NCI-H1930 (cell line): ENCODE measurements around the gene BEX3.
A peak's percentile ranks its signal among the peaks of the same experiment; 100 is the strongest.
"Not testable (repeated sequence)": the region's sequence is repeated elsewhere in the genome, so short reads cannot be mapped to it uniquely, and the experiment has no call there.

Experiments used
- DNase-seq, 2 experiments: peaks; one replicate each; lab custom pipeline; 2025; lab: John Stamatoyannopoulos, UW

The BEX3 gene

DNA sequence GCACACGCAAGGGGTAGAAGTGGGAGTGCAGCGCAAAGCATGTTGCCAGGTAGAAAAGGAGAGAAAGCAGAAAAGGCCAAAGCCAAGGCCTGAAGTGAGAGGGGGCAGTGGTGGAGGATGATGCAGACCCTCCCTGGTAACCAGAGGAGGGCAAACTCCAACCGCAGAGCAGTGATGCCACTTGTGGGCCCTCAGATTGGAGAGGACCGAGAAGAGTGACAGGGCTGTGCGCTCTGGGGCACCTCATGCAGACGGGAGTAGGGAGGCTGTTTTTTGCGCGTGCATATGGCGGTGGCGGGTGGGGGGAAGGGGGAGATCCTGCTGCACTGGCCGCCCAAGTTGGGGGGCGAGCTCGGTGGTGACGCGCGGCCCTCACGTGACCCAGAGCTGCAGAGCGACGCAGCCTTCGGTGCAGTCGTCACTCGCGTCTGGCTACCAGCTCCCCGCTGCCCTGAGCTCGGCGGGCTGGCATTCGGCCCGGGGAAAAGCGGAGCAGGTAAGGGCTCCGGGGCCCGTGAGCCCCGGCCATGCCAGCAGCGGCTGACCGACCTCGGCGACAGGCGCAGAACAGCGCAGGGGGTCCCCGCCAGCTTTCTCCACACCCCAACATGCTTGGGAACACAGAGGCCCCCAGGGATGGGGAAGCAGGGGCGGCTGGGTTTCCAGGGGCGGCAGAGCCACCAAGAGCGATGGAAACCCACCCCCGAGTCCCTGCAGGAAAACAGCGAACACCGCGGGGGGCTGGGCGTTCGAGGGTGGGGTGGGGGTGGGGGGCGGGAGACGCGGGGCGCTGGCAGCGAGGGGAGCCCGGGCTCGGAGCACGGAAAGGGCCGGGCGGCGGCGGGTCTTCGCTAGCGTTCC is at the start of gene BEX3:
BEX3 (plus strand) TSS at position 421 of the 861 bp plus-strand sequence. CDS start 984 bp downstream, outside the sequence.
- DNase-seq: peak; percentile 20 to 67

DNA sequence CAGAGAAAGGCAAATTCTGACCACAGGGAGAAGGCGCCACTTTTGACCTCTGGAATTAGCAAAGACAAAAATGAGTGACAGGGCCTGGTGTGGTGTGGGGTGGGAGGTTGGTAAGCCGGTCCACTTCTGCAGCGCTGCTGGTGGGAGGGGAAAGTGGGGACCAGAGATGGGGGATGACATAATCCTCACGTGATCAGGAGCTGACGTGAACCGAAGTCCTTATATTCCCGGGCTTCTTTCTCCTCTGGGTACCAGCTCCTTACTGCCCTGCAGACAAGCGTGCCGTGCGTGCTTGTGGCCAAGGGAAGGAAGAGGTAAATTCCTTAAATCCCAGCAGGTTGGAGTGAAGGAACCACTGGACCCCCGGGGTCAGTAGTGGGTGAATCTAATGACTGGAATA is 46.3 kb upstream of the BEX3 start, which contains the start of gene TCEAL7:
TCEAL7 (plus strand) TSS at position 249 of the 400 bp plus-strand sequence. CDS start 1,165 bp downstream, outside the sequence.
- no peak for DNase-seq

DNA sequence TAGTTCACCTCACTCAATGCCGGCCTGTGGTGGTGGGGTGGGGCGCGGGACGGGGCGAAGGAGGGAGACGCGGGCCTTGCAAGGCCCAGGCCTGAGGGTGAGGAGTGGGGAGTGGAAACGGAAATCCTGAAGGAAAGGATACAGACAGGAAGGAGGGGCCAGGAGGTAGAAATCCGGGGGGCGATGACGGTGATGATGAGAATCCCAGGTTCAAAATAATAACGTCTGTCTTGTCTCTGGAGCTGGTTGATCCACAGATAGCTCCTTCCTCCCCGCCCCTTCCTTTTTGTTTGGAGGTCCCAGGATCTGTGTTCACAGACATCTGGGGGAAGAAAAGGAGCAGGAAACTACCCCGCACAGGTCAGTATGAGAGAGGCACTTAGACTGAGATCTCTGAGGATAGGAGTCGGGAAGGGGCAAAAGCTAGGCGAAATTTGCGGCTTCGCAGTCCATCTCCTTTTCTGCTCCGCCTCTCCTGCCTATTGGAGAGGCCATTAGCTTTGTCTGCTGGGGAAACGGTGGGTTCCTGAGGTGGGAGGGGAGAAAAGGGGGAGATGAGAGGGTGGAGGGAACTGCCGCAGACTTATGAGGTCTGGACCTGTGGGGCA is 45.6 kb upstream of the BEX3 start:
- no peak for DNase-seq

DNA sequence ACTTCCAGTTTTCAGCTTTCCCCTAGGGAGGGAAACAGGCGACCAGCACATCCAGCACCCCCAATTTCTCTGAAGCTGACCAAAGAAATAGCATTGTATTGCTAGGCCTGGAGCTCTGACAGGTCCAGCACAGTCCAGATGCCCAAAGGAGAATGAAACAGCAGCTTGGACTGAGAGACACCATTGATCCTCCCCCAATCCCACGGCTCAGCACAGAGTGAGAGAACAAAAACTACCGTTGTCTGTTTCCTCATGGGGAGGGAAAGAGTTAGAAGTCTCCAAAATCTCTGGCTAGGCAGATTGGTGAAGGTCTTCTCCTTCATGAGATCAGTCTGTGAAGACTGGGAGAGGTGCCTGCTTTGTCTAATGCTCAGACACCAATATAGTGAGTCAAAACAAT is 37.7 kb upstream of the BEX3 start:
- DNase-seq: no peak

DNA sequence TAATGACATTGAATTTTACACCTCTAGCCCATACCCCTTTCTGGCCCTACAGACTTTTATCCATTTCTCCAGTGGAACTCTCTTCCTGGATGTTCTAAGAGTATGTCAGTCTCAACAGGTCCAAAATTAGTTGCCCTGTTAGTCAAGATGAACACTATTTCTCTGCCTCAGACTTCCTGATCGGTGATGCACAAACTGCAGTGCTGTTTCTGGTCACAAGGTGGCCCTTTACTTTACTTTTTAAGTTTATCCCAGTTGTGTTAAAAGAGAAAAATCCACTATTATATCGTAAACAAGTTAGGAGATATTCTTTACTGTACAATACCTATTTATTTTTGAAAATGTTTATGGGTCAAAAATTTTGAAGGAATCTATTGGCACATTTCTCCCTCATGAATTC is 33.2 kb upstream of the BEX3 start:
- peak in 1 of 2 experiments; percentile 21 for DNase-seq

DNA sequence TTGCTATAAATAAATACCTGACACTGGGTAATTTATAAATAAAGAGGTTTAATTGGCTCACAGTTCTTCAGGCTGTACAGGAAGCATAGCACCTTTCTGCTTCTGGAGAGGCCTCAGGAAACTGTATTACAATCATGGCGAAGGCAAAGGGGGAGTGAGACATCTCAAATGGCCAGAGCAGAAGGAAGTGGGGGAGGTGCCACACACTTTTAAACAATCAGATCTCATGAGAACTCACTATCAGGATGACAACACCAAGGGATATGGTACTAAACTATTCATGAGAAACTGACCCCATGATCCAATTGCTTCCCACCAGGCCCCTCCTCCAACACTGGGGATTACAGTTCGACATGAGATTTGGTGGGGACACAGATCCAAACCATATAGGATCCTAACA is 31.7 kb upstream of the BEX3 start:
- DNase-seq: no peak

DNA sequence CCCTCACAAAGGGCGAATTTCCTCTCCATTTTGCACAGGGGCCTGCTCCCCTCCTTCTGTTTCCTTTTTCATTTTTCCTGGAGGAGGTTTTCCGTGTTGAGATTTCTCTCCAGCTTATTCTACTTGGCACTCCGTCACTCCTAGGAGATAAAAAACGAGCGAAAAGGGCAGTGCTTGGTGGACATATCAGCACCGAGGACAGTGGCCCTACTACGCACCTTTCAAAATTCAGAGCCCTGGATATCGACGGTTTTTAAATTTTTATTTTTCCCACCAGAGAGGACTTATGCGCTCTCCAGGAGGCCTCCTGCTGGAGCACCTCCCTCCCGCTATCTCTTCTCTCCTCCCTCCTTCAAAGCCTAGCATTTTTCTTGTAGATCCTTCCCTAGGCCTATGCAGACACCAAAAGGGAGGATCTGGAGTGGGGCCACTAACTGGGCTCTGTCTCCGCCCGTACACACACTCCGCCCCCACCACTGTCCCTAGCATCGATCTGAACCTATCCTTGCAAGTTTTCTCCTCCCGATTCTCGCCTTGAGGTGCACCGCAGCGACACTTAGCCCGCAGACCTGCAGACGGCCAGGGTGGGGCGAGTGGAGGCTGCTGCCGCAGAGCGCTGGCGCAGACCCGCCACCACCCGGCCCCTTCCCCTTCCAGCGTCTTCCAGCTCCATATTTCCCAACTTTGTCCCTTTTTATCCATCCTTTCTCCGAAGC is 28.5 kb upstream of the BEX3 start:
- no peak for DNase-seq

DNA sequence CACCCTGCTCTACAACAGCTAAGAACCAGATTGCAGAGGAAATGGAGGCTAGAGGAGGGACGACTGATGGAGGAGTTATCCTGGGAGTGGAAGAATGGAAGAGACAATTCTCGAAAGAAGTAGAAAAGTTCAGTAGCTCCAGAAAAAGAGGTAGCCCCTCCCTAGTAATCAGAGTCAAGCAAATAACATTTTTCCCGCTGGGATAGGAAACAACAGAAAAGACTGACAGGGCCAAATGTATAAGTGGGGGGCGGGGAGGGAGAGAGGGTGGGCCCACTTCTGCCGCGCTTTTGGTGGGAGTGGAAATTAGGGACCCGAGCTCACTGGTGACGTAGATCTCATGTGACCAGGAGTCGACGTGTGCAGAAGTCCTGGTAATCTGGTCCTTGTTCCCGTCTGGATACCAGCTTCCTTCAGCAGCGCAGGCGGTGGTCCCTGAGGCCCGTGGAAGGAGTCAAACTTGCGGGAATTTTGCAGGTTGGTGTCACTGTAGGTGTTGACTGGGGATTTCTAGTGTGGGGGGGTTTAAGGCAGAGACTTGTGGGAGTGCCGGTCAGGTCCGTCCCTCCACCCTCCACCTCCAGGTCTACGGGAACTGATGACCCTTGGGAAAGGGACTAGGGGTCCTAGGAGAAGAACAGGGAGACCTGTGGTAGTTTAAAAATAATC is 20.1 kb upstream of the BEX3 start, which contains the start of gene TCEAL9:
TCEAL9 (plus strand) TSS at position 377 of the 669 bp plus-strand sequence. CDS start 1,179 bp downstream, outside the sequence.
- DNase-seq: peak; percentile 13 to 34

DNA sequence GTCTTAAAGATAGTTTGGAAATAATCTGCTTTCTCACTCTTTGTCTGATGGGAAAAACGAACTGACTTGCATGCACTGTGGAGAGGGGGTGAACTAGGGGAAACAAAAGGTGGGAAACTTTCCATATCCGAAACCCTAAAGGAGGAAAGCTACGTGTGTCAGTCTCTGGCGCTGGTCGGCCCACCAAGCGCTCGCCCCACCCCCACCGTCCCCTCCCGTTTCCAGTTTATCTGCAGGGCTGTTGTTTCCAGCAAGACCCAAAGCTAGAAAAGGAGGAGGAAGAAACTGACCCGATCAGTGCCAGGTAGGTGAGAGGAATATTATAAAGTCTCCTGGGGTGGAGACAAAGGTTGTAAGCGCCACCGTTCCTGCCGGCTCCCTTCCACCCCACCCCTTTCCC is 19.5 kb upstream of the BEX3 start:
- no peak for DNase-seq

DNA sequence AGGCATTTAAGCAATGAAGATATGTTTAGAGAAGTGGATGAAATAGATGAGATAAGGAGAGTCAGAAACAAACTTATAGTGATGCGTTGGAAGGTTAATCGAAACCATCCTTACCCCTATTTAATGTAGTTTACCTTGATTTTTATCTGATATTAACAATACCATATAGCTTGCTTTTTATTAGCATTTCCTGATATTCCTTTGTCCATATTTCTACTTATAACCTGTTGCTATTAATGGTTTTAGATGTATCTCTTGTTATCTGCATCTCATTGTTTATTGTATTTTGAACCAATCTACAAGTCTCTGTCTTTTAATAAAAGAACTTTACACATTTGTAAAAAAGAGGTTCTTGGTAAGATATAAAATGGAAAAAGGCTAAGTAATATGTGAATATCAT is 18.5 kb upstream of the BEX3 start:
- no peak for DNase-seq

DNA sequence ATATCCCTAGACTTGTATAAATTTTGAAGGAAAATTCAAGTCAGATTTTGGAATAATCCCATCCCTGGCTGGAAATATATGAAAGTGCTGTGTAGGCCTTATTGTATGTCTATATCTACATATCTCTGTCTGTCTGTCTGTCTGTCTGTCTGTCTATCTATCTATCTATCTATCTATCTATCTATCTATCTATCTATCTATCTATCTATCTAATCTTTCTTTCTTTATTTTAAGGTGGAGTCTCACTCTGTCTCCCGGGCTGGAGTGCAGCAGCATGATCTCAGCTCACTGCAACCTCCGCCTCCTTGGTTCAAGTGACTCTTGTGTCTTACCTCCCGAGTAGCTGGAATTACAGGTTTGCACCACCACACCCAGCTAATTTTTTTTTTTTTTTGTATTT is 16.7 kb upstream of the BEX3 start:
- not testable (repeated sequence) for DNase-seq

DNA sequence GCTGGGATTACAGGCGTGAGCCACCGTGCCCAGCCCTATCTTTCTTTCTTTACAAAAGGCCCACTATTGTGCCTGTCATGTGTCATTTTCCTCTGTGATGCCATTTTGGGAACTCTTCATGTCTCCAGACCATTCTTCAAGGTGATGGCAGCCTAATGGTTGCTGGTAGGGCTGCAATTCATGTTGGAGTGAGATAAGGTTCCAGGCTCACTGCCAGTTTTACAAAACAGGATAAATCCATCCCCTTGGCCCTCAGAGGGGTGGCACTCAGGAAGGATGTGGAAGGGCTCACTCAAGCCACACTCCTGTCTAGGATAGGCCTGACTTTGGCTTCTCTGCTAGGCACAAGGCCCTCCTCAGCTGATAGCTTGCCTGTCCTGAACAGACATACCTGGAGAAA is 16.2 kb upstream of the BEX3 start:
- DNase-seq: no peak

DNA sequence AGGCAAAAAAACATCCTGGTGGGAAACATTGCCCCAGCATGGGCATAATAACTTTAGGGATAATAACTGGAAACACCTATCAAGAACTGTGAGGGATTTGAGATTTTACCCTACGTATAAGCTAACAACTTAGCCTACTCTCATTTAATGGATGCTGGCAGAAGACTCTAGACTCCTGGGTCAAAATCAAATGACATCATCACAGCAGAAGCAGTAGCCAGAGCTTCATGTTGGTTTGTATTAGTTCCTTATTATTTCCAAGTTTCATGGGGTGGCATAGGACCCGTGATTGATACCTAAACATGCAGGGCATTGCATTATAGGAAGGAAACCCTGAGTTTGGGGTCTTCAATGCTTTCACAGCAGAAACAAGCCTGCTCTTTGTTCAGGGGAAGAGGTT is 15.4 kb upstream of the BEX3 start:
- no peak for DNase-seq

DNA sequence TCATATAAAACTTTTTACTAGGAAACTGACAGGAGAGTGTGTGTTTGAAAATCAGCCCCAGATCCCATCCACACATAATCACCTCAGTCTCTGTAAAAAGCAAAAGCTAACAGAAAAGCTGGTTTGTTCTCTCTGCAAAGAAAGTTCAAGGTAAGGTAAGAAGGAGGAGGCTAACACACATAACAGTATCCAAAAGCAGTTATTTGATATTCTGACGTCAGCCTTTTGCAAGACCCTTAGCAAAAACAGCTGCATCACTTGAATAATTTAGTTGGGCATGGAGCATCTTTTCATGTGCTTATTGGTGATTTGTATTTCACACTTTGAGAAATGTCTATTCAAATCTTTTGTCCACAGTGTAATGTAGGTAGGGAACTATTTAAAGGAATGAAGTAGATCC is 14.5 kb upstream of the BEX3 start:
- no peak for DNase-seq

DNA sequence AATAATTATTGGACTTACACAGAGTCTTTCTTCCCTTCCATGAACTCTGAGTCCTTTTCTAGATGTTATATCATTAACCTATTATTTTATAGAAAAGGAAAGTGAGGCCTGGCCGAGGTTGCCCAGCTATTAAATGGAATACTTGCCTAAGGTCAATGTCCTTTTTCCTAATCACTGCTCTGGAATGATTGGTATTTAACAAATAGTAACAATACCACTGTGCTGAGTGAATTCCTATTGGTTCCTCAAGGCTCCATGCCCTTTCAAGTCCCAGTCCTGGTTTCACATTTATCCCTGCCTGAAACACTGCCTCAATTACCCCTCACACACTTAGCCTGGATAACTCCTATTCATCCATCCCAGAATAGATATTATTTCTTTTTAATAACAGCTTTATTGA is 13.9 kb upstream of the BEX3 start:
- no peak for DNase-seq

DNA sequence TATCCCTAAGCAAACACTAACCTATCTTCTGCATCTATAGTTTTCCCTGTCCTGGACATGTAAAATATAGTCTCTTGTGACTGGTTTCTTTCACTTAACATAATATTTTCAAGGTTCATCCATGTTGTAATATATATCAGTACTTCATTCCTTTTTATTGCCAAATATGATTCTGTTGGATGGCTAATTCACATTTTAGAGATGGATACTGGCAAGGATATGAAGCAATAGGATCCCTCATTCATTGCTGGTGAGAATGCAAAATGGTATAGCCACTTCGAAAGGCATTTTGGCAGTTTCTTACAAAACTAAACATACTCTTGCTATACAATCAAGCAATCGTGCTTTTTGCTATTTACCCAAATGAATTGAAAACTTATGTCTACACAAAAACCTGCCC is 13.3 kb upstream of the BEX3 start:
- no peak for DNase-seq

DNA sequence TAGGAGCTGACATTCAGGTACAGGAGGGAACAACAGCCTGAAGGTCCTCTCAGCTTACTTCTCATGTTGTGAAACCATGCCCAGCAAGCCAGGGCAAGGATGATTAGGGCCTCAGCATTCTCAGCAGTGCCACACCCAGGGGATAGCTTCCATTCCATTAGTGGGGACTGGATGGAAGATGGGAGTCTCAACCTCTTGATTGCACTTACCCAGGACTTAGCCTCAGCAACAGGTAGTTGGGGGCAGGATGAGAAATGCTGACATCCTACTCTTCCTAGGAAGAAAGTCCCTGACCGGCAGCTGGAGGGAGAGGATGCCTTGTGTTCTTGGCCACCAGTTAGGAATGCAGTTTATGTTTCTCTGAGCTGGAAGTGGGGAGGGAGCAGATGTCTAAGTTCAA is 8.8 kb upstream of the BEX3 start:
- no peak for DNase-seq

DNA sequence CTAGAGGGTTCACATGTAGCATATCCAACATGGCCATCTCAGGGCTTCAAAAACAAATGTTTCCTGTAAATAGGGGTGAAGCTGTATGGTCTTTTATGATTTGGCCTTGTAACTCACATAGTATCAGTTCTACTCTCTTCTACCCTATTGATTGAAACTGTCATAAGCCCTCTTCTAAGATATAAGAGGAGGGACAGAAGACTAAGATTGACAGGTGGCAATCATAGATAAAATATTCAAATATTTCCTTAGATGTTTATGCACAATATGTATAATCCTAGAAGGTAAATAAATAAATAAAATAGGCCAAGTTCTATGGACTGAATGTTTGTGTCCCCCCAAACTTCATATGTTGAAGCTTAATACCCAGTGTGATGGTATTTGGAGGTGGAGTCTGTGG is 6.9 kb upstream of the BEX3 start:
- DNase-seq: no peak

DNA sequence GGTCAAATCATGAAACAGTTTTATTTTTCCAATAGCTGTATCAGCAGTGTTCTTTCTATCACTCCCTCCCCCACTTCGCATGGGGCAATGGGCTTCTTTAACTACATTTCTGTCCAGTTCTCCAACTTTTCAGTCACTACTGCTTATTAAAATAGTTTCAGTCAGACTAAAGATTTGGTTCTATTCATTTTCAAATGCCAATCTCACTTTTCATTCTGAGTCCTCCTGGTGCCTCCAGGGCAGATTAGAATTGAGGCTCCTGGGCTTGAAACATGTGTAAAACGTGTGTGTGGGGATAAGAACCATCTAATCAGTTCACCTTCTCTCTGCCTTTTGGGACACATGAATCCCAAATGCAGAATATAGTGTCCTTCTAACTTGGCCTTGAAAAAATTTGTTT is 3.5 kb upstream of the BEX3 start:
- no peak for DNase-seq

DNA sequence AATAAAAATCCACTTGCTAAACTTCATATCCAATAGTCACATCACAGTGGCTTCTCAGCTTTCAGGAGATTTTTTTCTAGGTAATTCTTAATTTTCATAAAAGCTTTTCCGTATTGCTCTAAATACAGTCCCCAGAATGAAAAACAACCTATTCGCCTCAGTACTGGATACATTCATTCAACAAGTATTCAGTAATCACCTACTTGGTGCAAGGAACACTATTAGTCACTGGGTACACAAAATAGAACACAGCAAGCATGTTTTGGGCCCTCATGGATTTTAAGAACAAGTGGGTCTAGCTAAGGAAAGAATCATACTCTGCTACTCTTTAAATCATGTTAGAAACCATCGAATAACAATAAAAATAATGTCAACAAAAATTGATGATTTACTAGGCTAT is 2.8 kb upstream of the BEX3 start:
- no peak for DNase-seq

DNA sequence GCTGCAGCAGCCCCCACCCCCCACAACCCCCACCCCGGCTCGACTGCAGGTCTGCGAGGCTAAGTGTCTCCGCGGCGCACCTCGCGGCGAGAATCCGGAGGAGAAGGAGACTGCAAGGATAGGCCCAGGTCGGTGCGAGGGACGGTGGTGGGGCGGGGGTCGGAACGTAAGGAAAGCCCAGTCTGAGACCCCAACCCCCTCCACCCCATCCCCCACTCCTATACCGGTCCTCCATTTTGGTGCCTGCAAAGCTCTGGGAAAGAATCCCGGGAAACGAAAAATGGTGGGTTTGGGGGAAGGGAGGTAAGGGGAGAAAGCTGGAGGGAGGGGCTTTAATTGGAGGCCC is 614 bp downstream of the BEX3 start:
- DNase-seq: peak in 1 of 2 experiments; percentile 4

DNA sequence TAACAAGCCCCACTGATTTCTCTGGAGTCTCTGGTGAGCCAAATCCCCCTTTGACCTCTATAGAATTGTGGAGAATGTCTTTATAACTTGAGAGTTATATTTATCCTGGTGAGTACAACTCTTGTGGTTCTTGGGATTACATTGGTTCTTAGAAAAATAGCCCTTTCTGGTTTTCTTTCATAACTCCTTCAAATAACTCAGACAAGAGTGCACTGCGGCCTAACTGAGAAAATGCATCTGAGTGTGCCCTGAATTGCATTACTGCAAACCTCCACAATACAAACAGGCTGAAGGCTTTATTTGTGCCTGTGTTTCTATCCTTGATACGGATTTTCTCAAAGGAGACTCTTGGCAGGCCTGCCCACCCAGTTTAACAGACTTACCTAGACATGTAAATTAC is 2.7 kb downstream of the BEX3 start:
- DNase-seq: no peak
